ENCODE data around the gene YTHDC2. TPM values are rescaled to one million over a fixed set of nuclear protein-coding genes. Genes with fewer than 3 reads are reported as not detected.

Gene YTHDC2
- 10 to 100 TPM; 30.3 to 34.1 TPM for total RNA-seq

GRCh38 chr5:113513384-113514288 lies at the start of gene YTHDC2:
TSS of gene YTHDC2 (plus strand) at chr5:113513694. CDS start at chr5:113513896, 202 bp downstream.
- peak; percentile 90 for DNase-seq

GRCh38 chr5:113474100-113474728 lies 39.3 kb upstream of the YTHDC2 start:
- ChIA-PET CTCF (interaction anchor here (1.1 to 1.5 kb wide), 2 partner anchors 13 to 138 kb away, joined by 3 read pairs; no protein-coding TSS in a partner anchor), POLR2A (no interaction called here)
- H3K4me3 Mint-ChIP-seq: no peak overlapping the region
- H3K9me3 Mint-ChIP-seq (ENCODE audit: insufficient read depth): no peaks in the 10 kb centered on the region
- H3K36me3 Mint-ChIP-seq (ENCODE audit: low read depth): peaks cover 1% of the 10 kb centered on the region
- no peak for DNase-seq
- no peaks in the 10 kb centered on the region for H3K4me1 Mint-ChIP-seq (ENCODE audit: low read depth)
- ATAC-seq: no peak
- H3K27me3 Mint-ChIP-seq (ENCODE audit: low read depth): peaks cover 44% of the 10 kb centered on the region
- no peak overlapping the region for H3K27ac Mint-ChIP-seq

More at GRCh38 chr5:113513384-113514288, at the start of gene YTHDC2:
- ChIA-PET CTCF (interaction anchor here (0.7 to 8.2 kb wide), 13 partner anchors 9 to 543 kb away, joined by 3 to 129 read pairs (median 4); partner anchors contain the start of gene MCC), POLR2A (interaction anchor here (0.6 to 2.0 kb wide), 8 partner anchors 11 to 1715 kb away, joined by 3 to 10 read pairs (median 4); partner anchors contain the start of genes DCP2 and MCC)
- Mint-ChIP-seq H3K36me3 (ENCODE audit: low read depth) (peaks cover 25% of the 10 kb centered on the region), H3K27ac (peak within 1 kb of the TSS; percentile 92), H3K4me3 (peak within 1 kb of the TSS; percentile 92), H3K27me3 (ENCODE audit: low read depth) (peaks cover 16% of the 10 kb centered on the region), H3K4me1 (ENCODE audit: low read depth) (peaks cover 39% of the 10 kb centered on the region), H3K9me3 (ENCODE audit: insufficient read depth) (no peaks in the 10 kb centered on the region)
- ATAC-seq: peak; percentile 94

- ATAC-seq: no peak
- ChIA-PET CTCF (no interaction called here), POLR2A (no interaction called here)
- Mint-ChIP-seq H3K4me1 (ENCODE audit: low read depth) (no peaks in the 10 kb centered on the region), H3K27ac (no peak overlapping the region), H3K27me3 (ENCODE audit: low read depth) (peaks cover 56% of the 10 kb centered on the region), H3K4me3 (no peak overlapping the region), H3K36me3 (ENCODE audit: low read depth) (no peaks in the 10 kb centered on the region), H3K9me3 (ENCODE audit: insufficient read depth) (no peaks in the 10 kb centered on the region)
- DNase-seq: no peak
These were observed 34.8 kb upstream of the YTHDC2 start for GRCh38 chr5:113478691-113479090.

GRCh38 chr5:113480243-113480642 lies 33.3 kb upstream of the YTHDC2 start:
- Mint-ChIP-seq H3K27me3 (ENCODE audit: low read depth) (peaks cover 59% of the 10 kb centered on the region), H3K36me3 (ENCODE audit: low read depth) (no peaks in the 10 kb centered on the region)

GRCh38 chr5:113487416-113487780 lies 26.1 kb upstream of the YTHDC2 start:
- peaks cover 25% of the 10 kb centered on the region for H3K4me1 Mint-ChIP-seq (ENCODE audit: low read depth)
- no peak overlapping the region for H3K27ac Mint-ChIP-seq
- peak; percentile 20 for ATAC-seq
- H3K9me3 Mint-ChIP-seq (ENCODE audit: insufficient read depth): peaks cover 21% of the 10 kb centered on the region
- peak overlapping the region; percentile 69 for H3K4me3 Mint-ChIP-seq
- CTCF ChIA-PET: no interaction called here
- peaks cover 74% of the 10 kb centered on the region for H3K27me3 Mint-ChIP-seq (ENCODE audit: low read depth)
- POLR2A ChIA-PET: interaction anchor here (0.9 kb wide), 1 partner anchor 109 kb away, joined by 3 read pairs; no protein-coding TSS in a partner anchor
- no peak for DNase-seq
- H3K36me3 Mint-ChIP-seq (ENCODE audit: low read depth): peaks cover 17% of the 10 kb centered on the region

More at GRCh38 chr5:113480243-113480642, 33.3 kb upstream of the YTHDC2 start:
- ChIA-PET CTCF (no interaction called here), POLR2A (no interaction called here)
- no peaks in the 10 kb centered on the region for H3K4me1 Mint-ChIP-seq (ENCODE audit: low read depth)
- ATAC-seq (no peak), DNase-seq (no peak)
- no peak overlapping the region for H3K27ac Mint-ChIP-seq
- no peak overlapping the region for H3K4me3 Mint-ChIP-seq
- H3K9me3 Mint-ChIP-seq (ENCODE audit: insufficient read depth): no peaks in the 10 kb centered on the region

GRCh38 chr5:113487781-113488644 lies 25.5 kb upstream of the YTHDC2 start, which contains the start of gene MCC:
TSS of gene MCC (minus strand) at chr5:113488453.
- Mint-ChIP-seq H3K4me3 (peak within 1 kb of the TSS; percentile 69), H3K27ac (no peak within 1 kb of the TSS)
- POLR2A ChIA-PET: interaction anchor here (0.9 to 1.0 kb wide), 2 partner anchors 27 to 109 kb away, joined by 3 to 4 read pairs; no protein-coding TSS in a partner anchor

GRCh38 chr5:113488645-113489184 lies 24.8 kb upstream of the YTHDC2 start:
- H3K4me1 Mint-ChIP-seq (ENCODE audit: low read depth): peaks cover 25% of the 10 kb centered on the region
- ATAC-seq (peak; percentile 38), DNase-seq (no peak)
- CTCF ChIA-PET: interaction anchor here (1.3 kb wide), 1 partner anchor 25 kb away, joined by 4 read pairs; the partner anchor contains the start of gene YTHDC2
- peaks cover 71% of the 10 kb centered on the region for H3K27me3 Mint-ChIP-seq (ENCODE audit: low read depth)
- peak overlapping the region; percentile 69 for H3K4me3 Mint-ChIP-seq
- H3K36me3 Mint-ChIP-seq (ENCODE audit: low read depth): peaks cover 17% of the 10 kb centered on the region
- H3K9me3 Mint-ChIP-seq (ENCODE audit: insufficient read depth): peaks cover 21% of the 10 kb centered on the region
- no peak overlapping the region for H3K27ac Mint-ChIP-seq
- POLR2A ChIA-PET: interaction anchor here (1.0 kb wide), 1 partner anchor 26 kb away, joined by 4 read pairs; no protein-coding TSS in a partner anchor

More at GRCh38 chr5:113487781-113488644, 25.5 kb upstream of the YTHDC2 start, which contains the start of gene MCC:
- Mint-ChIP-seq H3K27me3 (ENCODE audit: low read depth) (peaks cover 74% of the 10 kb centered on the region), H3K9me3 (ENCODE audit: insufficient read depth) (peaks cover 21% of the 10 kb centered on the region), H3K4me1 (ENCODE audit: low read depth) (peaks cover 25% of the 10 kb centered on the region), H3K36me3 (ENCODE audit: low read depth) (peaks cover 17% of the 10 kb centered on the region)
- ATAC-seq (peak; percentile 69), DNase-seq (peak; percentile 50)
- CTCF ChIA-PET: interaction anchor here (1.3 kb wide), 1 partner anchor 26 kb away, joined by 4 read pairs; the partner anchor contains the start of gene YTHDC2

- CTCF ChIA-PET: no interaction called here
These were observed 24.2 kb upstream of the YTHDC2 start for GRCh38 chr5:113489299-113489698.

GRCh38 chr5:113490317-113490716 lies 23.2 kb upstream of the YTHDC2 start:
- peaks cover 21% of the 10 kb centered on the region for H3K9me3 Mint-ChIP-seq (ENCODE audit: insufficient read depth)
- DNase-seq (no peak), ATAC-seq (no peak)
- CTCF ChIA-PET: no interaction called here
- H3K27me3 Mint-ChIP-seq (ENCODE audit: low read depth): peaks cover 73% of the 10 kb centered on the region
- no peak overlapping the region for H3K4me3 Mint-ChIP-seq
- peaks cover 17% of the 10 kb centered on the region for H3K36me3 Mint-ChIP-seq (ENCODE audit: low read depth)
- H3K4me1 Mint-ChIP-seq (ENCODE audit: low read depth): peaks cover 25% of the 10 kb centered on the region
- POLR2A ChIA-PET: no interaction called here
- H3K27ac Mint-ChIP-seq: no peak overlapping the region

More at GRCh38 chr5:113489299-113489698, 24.2 kb upstream of the YTHDC2 start:
- DNase-seq (peak; percentile 37), ATAC-seq (peak; percentile 69)
- no peak overlapping the region for H3K27ac Mint-ChIP-seq
- peaks cover 21% of the 10 kb centered on the region for H3K9me3 Mint-ChIP-seq (ENCODE audit: insufficient read depth)
- peaks cover 25% of the 10 kb centered on the region for H3K4me1 Mint-ChIP-seq (ENCODE audit: low read depth)
- peaks cover 71% of the 10 kb centered on the region for H3K27me3 Mint-ChIP-seq (ENCODE audit: low read depth)
- POLR2A ChIA-PET: interaction anchor here (1.0 kb wide), 1 partner anchor 25 kb away, joined by 4 read pairs; no protein-coding TSS in a partner anchor
- peak overlapping the region; percentile 5 for H3K4me3 Mint-ChIP-seq
- H3K36me3 Mint-ChIP-seq (ENCODE audit: low read depth): peaks cover 17% of the 10 kb centered on the region

GRCh38 chr5:113491022-113491421 lies 22.5 kb upstream of the YTHDC2 start:
- Mint-ChIP-seq H3K9me3 (ENCODE audit: insufficient read depth) (peaks cover 21% of the 10 kb centered on the region), H3K4me3 (no peak overlapping the region), H3K27ac (no peak overlapping the region), H3K36me3 (ENCODE audit: low read depth) (peaks cover 17% of the 10 kb centered on the region), H3K4me1 (ENCODE audit: low read depth) (peaks cover 25% of the 10 kb centered on the region), H3K27me3 (ENCODE audit: low read depth) (peaks cover 72% of the 10 kb centered on the region)
- ATAC-seq (no peak), DNase-seq (no peak)
- ChIA-PET CTCF (no interaction called here), POLR2A (no interaction called here)

Data from activated CD8-positive, alpha-beta T cell treated with anti-CD3 and anti-CD28 coated beads, Interleukin-2, amount 10 ng/mL, durations not matched to agents 7 days and 5 days (primary cell).